Transverse colon (tissue), 4 donors: ENCODE data around the gene C2orf92. TPM values are rescaled to one million over a fixed set of nuclear protein-coding genes. Genes with fewer than 3 reads are reported as not detected.
"Not testable (repeated sequence)": the region's sequence is repeated elsewhere in the genome, so short reads cannot be mapped to it uniquely, and the experiment has no call there.

Experiments
- DNase-seq: peaks from one replicate; pipeline ENCODE4 v3.0.0-alpha.2; 2019
- H3K27ac ChIP-seq, 4 donors: fragments of 200-600 bp; sonication (generic); 2 replicates each; pipeline ENCODE4 v1.5.1; 2016 to 2018; ENCODE audit warnings: inconsistent platforms in 4 of 4
- H3K27me3 ChIP-seq: fragments of 200-600 bp; sonication (generic); 2 replicates; pipeline ENCODE4 v1.5.1; 2017; ENCODE audit warnings: inconsistent platforms
- H3K36me3 ChIP-seq, 4 donors: fragments of 200-600 bp; sonication (generic); 2 replicates each; pipeline ENCODE4 v1.5.1; 2017 to 2019; ENCODE audit warnings: inconsistent platforms in 4 of 4
- H3K4me1 ChIP-seq, 4 donors: fragments of 200-600 bp; sonication (generic); 2 replicates each; pipeline ENCODE4 v1.5.1; 2017 to 2020; ENCODE audit warnings: inconsistent platforms in 4 of 4
- H3K4me3 ChIP-seq, 4 donors: fragments of 200-600 bp; sonication (generic); 1 replicate in 1 of 4; 2 replicates in 3 of 4; pipeline versions ENCODE4 v1.5.1 to v1.6.1; 2017 to 2019; ENCODE audit warnings: inconsistent platforms in 4 of 4
- H3K9me3 ChIP-seq, 2 donors: fragments of 200-600 bp; sonication (generic); 2 replicates each; pipeline ENCODE4 v1.5.1; 2017 to 2019; ENCODE audit warnings: inconsistent platforms in 2 of 2
- EP300 ChIP-seq: sonication (generic); formaldehyde crosslinking; IDR thresholded peaks from one replicate; pipeline ENCODE4 v1.6.1; 2017; ENCODE audit warnings: antibody characterized with exemption, low read depth
- POLR2A ChIP-seq: fragments of 450-650 bp; IDR thresholded peaks from one replicate; pipeline ENCODE4 v1.6.1; 2016; ENCODE audit warnings: antibody characterized with exemption, mild to moderate bottlenecking, moderate library complexity
- POLR2AphosphoS5 ChIP-seq, 3 donors: sonication (generic); formaldehyde crosslinking; IDR thresholded peaks; one replicate each; pipeline ENCODE4 v1.6.1; 2016; ENCODE audit warnings: antibody characterized with exemption in 3 of 3
- WGBS, 2 donors: methylation state at CpG; one replicate each; pipeline ENCODE4 v1.1.5; 2018; ENCODE audit warnings: low coverage in 1 of 2; 5-methylcytosine and 5-hydroxymethylcytosine counted together
- in situ Hi-C, 4 donors: fragments of 200-750 bp; cut with MboI; loops; one replicate each; pipeline versions ENCODE4 v1.15.0 to v1.15.1; 2017; ENCODE audit warnings: low sequenced_read_pairs in 3 of 4, low pct_ligation_motif_present in 1 of 4, low pct_unique_long_range_greater_than_20kb in 1 of 4
- intact Hi-C: fragments of 100-400 bp; cut with DNase I; formaldehyde crosslinking; loops from one replicate; pipeline ENCODE4 v1.15.1; 2023; ENCODE audit warnings: low total_unique reads
- total RNA-seq, 4 donors: library from RNA; depleted of rRNA; stranded (reverse); fragments of >200 nt; gene quantifications; one replicate each; pipeline ENCODE4 v1.1.0, GENCODE V29; 2016
- TF ChIP-seq, protein P1 (sequence below), 5 experiments: fragments of 200-600 bp in 3 of 5; fragments of 450-650 bp in 2 of 5; sonication (generic) in 3 of 5; IDR thresholded peaks; 1 replicate in 2 of 5; 2 replicates in 3 of 5; pipeline ENCODE4 v1.5.1; 2016 to 2017; ENCODE audit warnings: antibody characterized with exemption in 5 of 5, inconsistent platforms in 3 of 5, mild to moderate bottlenecking in 2 of 5, moderate library complexity in 1 of 5

C2orf92 gene
- total RNA-seq: 10 to 100 TPM; 13.8 to 27.3 (median 17.9) TPM

DNA sequence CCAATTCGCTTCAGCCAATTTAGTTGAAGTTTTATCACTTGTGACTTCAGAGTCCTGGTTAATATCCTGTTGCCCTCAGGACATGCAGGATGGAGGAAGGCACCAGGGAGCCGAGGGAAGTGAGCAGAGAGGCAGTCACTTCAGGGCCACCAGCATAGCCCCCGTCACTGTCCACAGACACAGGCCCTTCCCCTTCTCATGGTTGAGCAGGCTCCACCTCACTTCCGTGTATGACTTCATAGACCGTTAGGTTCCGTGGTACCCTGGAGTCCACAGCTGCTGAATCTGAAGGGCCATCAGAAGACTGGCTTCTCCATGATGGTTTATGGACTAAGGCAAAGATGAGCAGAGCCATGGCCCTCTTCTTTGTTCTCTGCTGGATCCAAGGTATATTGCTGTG lies at the start of gene C2orf92:
TSS of gene C2orf92 (plus strand) at position 266 of the 400 bp plus-strand sequence. CDS start at position 342, 76 bp downstream.
- peaks cover 0 to 7% (median 3%) of the 10 kb centered on the region in 4 donors for H3K4me1 ChIP-seq
- in situ Hi-C loops (loop anchor here in 1 of 4 donors (25.0 kb wide), 1 partner anchor 1607 kb away; no protein-coding TSS in a partner anchor), intact Hi-C loops (no loop called here)

DNA sequence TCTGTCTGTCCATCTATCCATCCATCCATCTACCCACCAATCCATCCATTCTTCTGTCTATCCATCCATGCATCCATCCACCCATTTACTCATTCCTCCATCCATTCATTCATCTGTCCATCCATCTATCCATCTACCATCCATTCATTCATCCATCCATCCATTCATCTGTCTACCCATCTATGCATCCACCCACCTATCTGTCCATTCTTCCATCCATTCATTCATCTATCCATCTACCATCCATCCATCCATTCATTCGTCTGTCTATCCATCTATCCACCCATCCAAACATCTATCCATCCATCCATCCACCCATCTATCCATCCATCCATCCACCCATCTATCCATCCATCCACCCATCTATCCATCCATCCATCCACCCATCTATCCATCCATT lies 49.0 kb upstream of the C2orf92 start:
- H3K27me3 ChIP-seq, H3K27ac ChIP-seq, H3K36me3 ChIP-seq, H3K4me1 ChIP-seq, in situ Hi-C loops, DNase-seq, H3K9me3 ChIP-seq, intact Hi-C loops, H3K4me3 ChIP-seq: not testable (repeated sequence)
- 84% methylated on average over 1 of the region's 1 CpG; no CpG with 5 or more reads in 1 of the 2 donors for WGBS, 2 donors

More for the DNA sequence above, at the start of gene C2orf92:
- DNase-seq: no peak
- WGBS, 2 donors: 67 to 97% methylated on average over 4 to 6 of the region's 6 CpGs
- no peaks in the 10 kb centered on the region for H3K9me3 ChIP-seq
- no peak within 1 kb of the TSS for H3K27ac ChIP-seq
- no peak within 1 kb of the TSS for H3K4me3 ChIP-seq
- H3K36me3 ChIP-seq: no peaks in the 10 kb centered on the region
- H3K27me3 ChIP-seq: no peaks in the 10 kb centered on the region
- TF ChIP-seq POLR2A: no peak
- TF ChIP-seq, protein P1, sequence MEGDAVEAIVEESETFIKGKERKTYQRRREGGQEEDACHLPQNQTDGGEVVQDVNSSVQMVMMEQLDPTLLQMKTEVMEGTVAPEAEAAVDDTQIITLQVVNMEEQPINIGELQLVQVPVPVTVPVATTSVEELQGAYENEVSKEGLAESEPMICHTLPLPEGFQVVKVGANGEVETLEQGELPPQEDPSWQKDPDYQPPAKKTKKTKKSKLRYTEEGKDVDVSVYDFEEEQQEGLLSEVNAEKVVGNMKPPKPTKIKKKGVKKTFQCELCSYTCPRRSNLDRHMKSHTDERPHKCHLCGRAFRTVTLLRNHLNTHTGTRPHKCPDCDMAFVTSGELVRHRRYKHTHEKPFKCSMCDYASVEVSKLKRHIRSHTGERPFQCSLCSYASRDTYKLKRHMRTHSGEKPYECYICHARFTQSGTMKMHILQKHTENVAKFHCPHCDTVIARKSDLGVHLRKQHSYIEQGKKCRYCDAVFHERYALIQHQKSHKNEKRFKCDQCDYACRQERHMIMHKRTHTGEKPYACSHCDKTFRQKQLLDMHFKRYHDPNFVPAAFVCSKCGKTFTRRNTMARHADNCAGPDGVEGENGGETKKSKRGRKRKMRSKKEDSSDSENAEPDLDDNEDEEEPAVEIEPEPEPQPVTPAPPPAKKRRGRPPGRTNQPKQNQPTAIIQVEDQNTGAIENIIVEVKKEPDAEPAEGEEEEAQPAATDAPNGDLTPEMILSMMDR (IDR thresholded peaks at IDR 0.05): no peak
- no peak for TF ChIP-seq EP300

DNA sequence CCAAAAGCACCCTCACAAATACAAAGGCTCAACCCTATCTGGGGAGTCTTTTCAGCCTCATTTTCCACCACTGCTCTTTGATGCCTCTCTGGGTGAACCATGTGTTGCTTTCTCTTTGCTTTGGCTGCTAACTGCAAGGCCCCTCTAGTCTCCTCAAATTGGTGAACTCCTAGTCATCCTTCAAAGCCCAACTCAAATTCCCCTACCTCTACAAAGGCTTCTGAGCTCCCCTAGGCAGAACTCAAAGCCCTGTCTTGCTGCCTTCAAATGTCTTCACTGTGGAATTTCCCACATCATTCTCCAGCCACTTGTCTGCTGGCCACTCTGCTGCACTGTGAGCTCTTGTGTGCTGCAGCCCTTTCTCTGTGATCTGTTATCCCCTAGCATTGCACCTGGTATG lies 46.5 kb upstream of the C2orf92 start:
- in situ Hi-C loops, H3K36me3 ChIP-seq, H3K27ac ChIP-seq, DNase-seq, H3K4me3 ChIP-seq, intact Hi-C loops, H3K9me3 ChIP-seq, H3K27me3 ChIP-seq, H3K4me1 ChIP-seq: not testable (repeated sequence)

DNA sequence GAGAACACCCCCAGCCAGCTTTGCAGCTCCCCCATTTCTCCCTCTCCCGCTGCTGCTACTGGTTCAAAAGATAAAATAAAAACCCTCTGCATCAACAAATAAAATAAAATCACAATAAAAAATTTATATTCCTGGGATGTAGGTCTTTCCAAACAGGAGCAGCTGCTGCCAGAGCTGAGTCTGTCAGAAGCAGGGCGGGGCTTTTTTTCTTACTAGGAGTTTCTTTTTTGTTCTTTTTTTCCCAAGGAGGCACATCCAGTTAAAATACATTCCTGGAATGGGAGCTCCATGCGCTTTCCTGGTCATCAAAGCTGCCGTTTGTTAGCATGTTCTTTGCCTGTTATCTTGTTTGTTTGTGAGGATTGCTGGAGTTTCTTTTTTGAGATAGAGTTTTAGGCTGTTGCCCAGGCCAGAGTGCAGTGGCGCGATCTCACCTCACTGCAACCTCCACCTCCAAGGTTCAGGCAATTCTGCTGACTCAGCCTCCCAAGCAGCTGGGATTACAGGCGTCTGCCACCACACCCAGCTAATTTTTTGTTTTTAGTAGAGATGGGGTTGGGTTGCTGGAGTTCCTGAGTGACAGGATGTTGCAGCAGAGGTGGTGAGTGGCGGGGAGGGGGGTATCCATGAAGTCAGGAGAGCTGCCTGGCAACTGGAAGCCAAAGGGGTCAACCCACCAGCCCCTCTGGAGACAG lies 44.0 kb upstream of the C2orf92 start:
- H3K4me3 ChIP-seq, H3K27me3 ChIP-seq, H3K9me3 ChIP-seq, in situ Hi-C loops, H3K36me3 ChIP-seq, DNase-seq, H3K27ac ChIP-seq, intact Hi-C loops, H3K4me1 ChIP-seq: not testable (repeated sequence)
- 70% methylated on average over 1 of the region's 8 CpGs; no CpG with 5 or more reads in 1 of the 2 donors for WGBS, 2 donors

DNA sequence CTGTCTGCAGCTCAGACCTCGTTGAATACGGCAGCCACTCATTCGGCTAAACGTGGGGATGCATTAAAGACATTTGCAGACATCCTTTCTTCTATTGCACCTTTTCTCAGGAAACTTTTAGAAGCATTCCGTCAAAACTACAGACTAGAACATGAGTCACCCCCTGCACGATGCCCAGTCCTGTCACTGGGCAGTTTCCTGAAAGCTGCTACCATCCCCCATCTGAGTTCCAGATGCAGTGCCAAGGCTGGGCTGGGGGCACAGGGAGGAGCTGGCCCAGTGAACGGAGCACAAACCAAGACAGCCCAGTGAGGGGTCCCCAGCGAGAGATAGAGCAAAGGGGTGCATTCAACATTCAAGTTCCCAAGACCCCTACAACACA lies 43.5 kb upstream of the C2orf92 start:
- DNase-seq, H3K4me3 ChIP-seq, H3K4me1 ChIP-seq, intact Hi-C loops, H3K36me3 ChIP-seq, H3K27me3 ChIP-seq, in situ Hi-C loops, H3K27ac ChIP-seq, H3K9me3 ChIP-seq: not testable (repeated sequence)
- 72% methylated on average over 8 of the region's 8 CpGs; no CpG with 5 or more reads in 1 of the 2 donors for WGBS, 2 donors

DNA sequence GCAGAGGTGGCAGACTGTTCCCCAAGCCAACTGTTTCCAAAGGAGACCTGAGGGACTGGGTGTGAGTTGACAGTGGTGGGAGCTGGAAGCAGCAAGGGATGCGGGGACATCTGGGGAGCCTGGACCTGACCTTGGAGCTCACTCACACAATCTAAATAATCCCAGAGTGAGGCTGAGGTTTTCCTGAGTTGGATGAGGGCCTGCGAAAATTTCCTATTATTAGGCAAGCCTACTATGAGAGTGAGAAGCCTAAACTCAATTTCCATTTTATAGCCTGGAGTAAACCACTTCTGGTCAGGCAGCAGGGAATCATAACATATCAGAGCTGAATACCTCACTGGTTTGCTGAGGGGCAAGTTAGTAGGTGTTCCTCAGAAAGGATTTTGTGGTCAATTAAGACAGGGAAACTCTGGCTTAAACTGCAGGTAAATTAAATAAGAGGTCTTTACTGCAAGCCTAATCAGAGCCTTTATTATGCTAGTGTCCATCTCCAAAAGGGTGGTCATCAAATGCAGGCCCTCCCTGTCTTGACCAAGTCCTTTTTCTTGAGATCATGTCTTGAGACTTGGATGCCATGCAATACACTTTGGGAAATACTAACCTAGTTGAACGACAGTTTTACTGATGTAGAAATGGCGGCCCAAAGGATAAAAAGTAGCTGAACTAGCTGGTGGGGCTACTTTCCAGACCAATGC lies 25.3 kb upstream of the C2orf92 start:
- Histone ChIP-seq H3K27me3 (peaks cover 10% of the 10 kb centered on the region), H3K27ac (peak overlapping the region in 1 of 4 donors; percentile 95), H3K4me1 (peaks cover 15 to 35% (median 26%) of the 10 kb centered on the region in 4 donors), H3K36me3 (peaks cover 0 to 21% (median 8%) of the 10 kb centered on the region in 4 donors), H3K9me3 (no peaks in the 10 kb centered on the region), H3K4me3 (no peak overlapping the region)
- intact Hi-C loops (no loop called here), in situ Hi-C loops (no loop called here)
- 88 to 93% methylated on average over 2 to 4 of the region's 4 CpGs for WGBS, 2 donors
- no peak for TF ChIP-seq POLR2AphosphoS5 (IDR thresholded peaks at IDR 0.05)
- TF ChIP-seq EP300: no peak
- TF ChIP-seq POLR2A: no peak
- TF ChIP-seq, protein P1 (IDR thresholded peaks at IDR 0.05): no peak
- DNase-seq: no peak
